GM23338 (cell line): ENCODE measurements around the gene BIRC6. TPM values are rescaled to one million over a fixed set of nuclear protein-coding genes. Genes with fewer than 3 reads are reported as not detected.
"Not testable (repeated sequence)": the region's sequence is repeated elsewhere in the genome, so short reads cannot be mapped to it uniquely, and the experiment has no call there.

ENCODE experiments used
- ATAC-seq: fragments of 200-7000 bp; cut with Tn5 transposase; 3 replicates; pipeline ENCODE4 v1.9.1; 2020
- DNase-seq: peaks from one replicate; pipeline ENCODE4 v3.0.0-alpha.2; 2015; ENCODE audit warnings: low spot score
- H2AFZ ChIP-seq: fragments of 200-600 bp; sonication (generic); 2 replicates; pipeline ENCODE4 v1.8.0; 2016; ENCODE audit warnings: antibody characterized with exemption, mild to moderate bottlenecking, moderate library complexity
- H3F3A ChIP-seq: fragments of 200-600 bp; sonication (generic); replicated peaks from 2 replicates; pipeline ENCODE4 v1.8.0; 2017; ENCODE audit warnings: antibody characterized with exemption, mixed run types, low read depth
- H3K27ac ChIP-seq: fragments of 200-600 bp; sonication (generic); 2 replicates; pipeline ENCODE4 v1.6.1; 2016; ENCODE audit warnings: low read depth
- H3K27me3 ChIP-seq: fragments of 200-600 bp; sonication (generic); 2 replicates; pipeline ENCODE4 v1.8.0; 2016; ENCODE audit warnings: mild to moderate bottlenecking, mixed run types, moderate library complexity; ENCODE audit not compliant: insufficient read depth
- H3K36me3 ChIP-seq: fragments of 200-600 bp; sonication (generic); 2 replicates; pipeline ENCODE4 v1.8.0; 2016; ENCODE audit warnings: mild to moderate bottlenecking; ENCODE audit not compliant: insufficient read depth
- H3K4me1 ChIP-seq: fragments of 200-600 bp; sonication (generic); 2 replicates; pipeline ENCODE4 v1.8.0; 2016; ENCODE audit warnings: mild to moderate bottlenecking, moderate library complexity; ENCODE audit not compliant: insufficient read depth
- H3K4me2 ChIP-seq: fragments of 200-600 bp; sonication (generic); 2 replicates; pipeline ENCODE4 v1.7.1; 2017; ENCODE audit warnings: mixed run types
- H3K4me3 ChIP-seq: fragments of 200-600 bp; sonication (generic); 2 replicates; pipeline ENCODE4 v1.6.1; 2016; ENCODE audit warnings: mixed run types
- H3K79me2 ChIP-seq: fragments of 200-600 bp; sonication (generic); replicated peaks from 2 replicates; pipeline ENCODE4 v1.8.0; 2017; ENCODE audit warnings: mild to moderate bottlenecking; ENCODE audit not compliant: insufficient read depth
- H3K9me2 ChIP-seq: fragments of 200-600 bp; sonication (generic); 2 replicates; pipeline ENCODE4 v1.8.0; 2017; ENCODE audit not compliant: insufficient read depth
- H4K20me1 ChIP-seq: fragments of 200-600 bp; sonication (generic); replicated peaks from 2 replicates; pipeline ENCODE4 v1.8.0; 2017; ENCODE audit warnings: mild to moderate bottlenecking; ENCODE audit not compliant: insufficient read depth
- H3K27ac Mint-ChIP-seq: 2 replicates; pipeline ENCODE4 v1.8.0; 2020; ENCODE audit warnings: inconsistent platforms, mild to moderate bottlenecking, moderate library complexity, mixed read lengths
- H3K27me3 Mint-ChIP-seq: 3 replicates; pipeline ENCODE4 v1.8.0; 2022; ENCODE audit warnings: low read depth, mild to moderate bottlenecking, moderate library complexity, mixed read lengths, inconsistent platforms; ENCODE audit not compliant: insufficient read depth, poor library complexity
- H3K36me3 Mint-ChIP-seq: 3 replicates; pipeline ENCODE4 v1.8.0; 2021; ENCODE audit warnings: low read depth, mild to moderate bottlenecking, inconsistent platforms, moderate library complexity, mixed read lengths
- H3K4me1 Mint-ChIP-seq: 3 replicates; pipeline ENCODE4 v1.8.0; 2020; ENCODE audit warnings: mild to moderate bottlenecking, inconsistent platforms, mixed read lengths
- H3K4me3 Mint-ChIP-seq: 3 replicates; pipeline ENCODE4 v1.8.0; 2021; ENCODE audit warnings: moderate library complexity, mild to moderate bottlenecking, inconsistent platforms, mixed read lengths
- H3K9me3 Mint-ChIP-seq: 3 replicates; pipeline ENCODE4 v1.8.0; 2020; ENCODE audit warnings: moderate library complexity, mild to moderate bottlenecking, inconsistent platforms, mixed read lengths
- CREB1 ChIP-seq: fragments of 250-450 bp; sonication (Bioruptor Pico); IDR thresholded peaks from 2 replicates; pipeline ENCODE4 v1.5.0; 2020; ENCODE audit warnings: low read depth, mild to moderate bottlenecking, moderate library complexity
- CTCF ChIP-seq, 2 experiments: fragments of 200-600 bp in 1 of 2; sonication (generic) in 1 of 2; conservative IDR thresholded peaks; 2 replicates each; pipeline versions ENCODE4 v1.5.1 to v1.6.1; 2016 to 2017; ENCODE audit warnings: antibody characterized with exemption in 2 of 2, low read depth in 2 of 2, mild to moderate bottlenecking in 2 of 2, moderate library complexity in 1 of 2
- ETS1 ChIP-seq: IDR thresholded peaks from 2 replicates; pipeline ENCODE4 v1.6.1; 2016; ENCODE audit warnings: antibody characterized with exemption
- EZH2 ChIP-seq: fragments of 200-600 bp; sonication (generic); IDR thresholded peaks from one replicate; pipeline ENCODE4 v1.8.0; 2017; ENCODE audit warnings: antibody characterized with exemption, mild to moderate bottlenecking, low read depth; ENCODE audit not compliant: unreplicated experiment
- EZH2phosphoT487 ChIP-seq: fragments of 200-600 bp; sonication (generic); IDR thresholded peaks from one replicate; pipeline ENCODE4 v1.8.1; 2018; ENCODE audit warnings: antibody characterized with exemption; ENCODE audit not compliant: unreplicated experiment
- JUNB ChIP-seq: IDR thresholded peaks from one replicate; pipeline ENCODE4 v1.6.1; 2016; ENCODE audit warnings: antibody characterized with exemption; ENCODE audit not compliant: unreplicated experiment
- NANOG ChIP-seq: IDR thresholded peaks from 2 replicates; pipeline ENCODE4 v1.6.1; 2016; ENCODE audit warnings: antibody characterized with exemption, borderline replicate concordance
- POLR2AphosphoS5 ChIP-seq: IDR thresholded peaks from 2 replicates; pipeline ENCODE4 v1.6.1; 2016; ENCODE audit warnings: antibody characterized with exemption, low read depth
- REST ChIP-seq: IDR thresholded peaks from one replicate; pipeline ENCODE4 v1.6.1; 2018; ENCODE audit warnings: antibody characterized with exemption; ENCODE audit not compliant: unreplicated experiment
- STAT1 ChIP-seq: IDR thresholded peaks from one replicate; pipeline ENCODE4 v1.6.1; 2016; ENCODE audit warnings: antibody characterized with exemption; ENCODE audit not compliant: unreplicated experiment
- ZNF114 ChIP-seq: fragments of 250-450 bp; sonication (Bioruptor Pico); IDR thresholded peaks from 2 replicates; pipeline ENCODE4 v1.5.0; 2020; ENCODE audit warnings: mild to moderate bottlenecking, moderate library complexity
- ZNF331 ChIP-seq: fragments of 250-450 bp; sonication (Bioruptor Pico); IDR thresholded peaks from 2 replicates; pipeline ENCODE4 v1.5.0; 2020; ENCODE audit warnings: low read depth, mild to moderate bottlenecking, moderate library complexity
- polyA plus RNA-seq: library from polyadenylated mRNA; unstranded; fragments of >200 nt; fragmentation: Nextera tagmentation; extraction: Ambion mirVana; gene quantifications from 2 replicates; pipeline ENCODE4 v1.2.1, GENCODE V29; 2016
- total RNA-seq: library from RNA; depleted of rRNA; stranded (reverse); fragments of >200 nt; shearing (Covaris generic); gene quantifications from 2 replicates; pipeline ENCODE4 v1.2.3, GENCODE V29; 2014

Gene BIRC6
- total and polyA plus RNA-seq, 2 experiments from 2014 or later = 85.8 to 131 TPM

- H3K4me2 ChIP-seq, H3K27ac ChIP-seq, H2AFZ ChIP-seq, H3K4me3 ChIP-seq, H3K27me3 ChIP-seq, ATAC-seq, H3K4me3 Mint-ChIP-seq, DNase-seq, H3K27ac Mint-ChIP-seq, H3F3A ChIP-seq, H3K9me2 ChIP-seq, H3K9me3 Mint-ChIP-seq, H3K27me3 Mint-ChIP-seq, H3K36me3 ChIP-seq: not testable (repeated sequence)
- Histone ChIP-seq H4K20me1 (peaks cover 17% of the 10 kb centered on the region), H3K79me2 (peaks cover 100% of the 10 kb centered on the region), H3K4me1 (peaks cover 15% of the 10 kb centered on the region; the same call in 1 of the 2 replicates)
- peaks cover 32% of the 10 kb centered on the region for H3K36me3 Mint-ChIP-seq
- H3K4me1 Mint-ChIP-seq = peaks cover 30% of the 10 kb centered on the region
Measured at GRCh38 chr2:32362997-32363396, 6.2 kb downstream of the BIRC6 start.

- H3K27ac Mint-ChIP-seq = peak overlapping the region; percentile 30; the same call in 1 of the 2 replicates
- H3K4me1 Mint-ChIP-seq = peaks cover 24% of the 10 kb centered on the region
- no peaks in the 10 kb centered on the region for H3K27me3 ChIP-seq
- no peak overlapping the region for H3K4me2 ChIP-seq
- H3K79me2 ChIP-seq = peaks cover 100% of the 10 kb centered on the region
- H3K27ac ChIP-seq = no peak overlapping the region
- DNase-seq = no peak
- no peak overlapping the region for H3K4me3 ChIP-seq
- peaks cover 26% of the 10 kb centered on the region for H3K36me3 Mint-ChIP-seq
- no peak overlapping the region for H2AFZ ChIP-seq
- peaks cover 4% of the 10 kb centered on the region; the same call in 2 of the 3 replicates for H3K9me3 Mint-ChIP-seq
- peaks cover 23% of the 10 kb centered on the region for H4K20me1 ChIP-seq
- 0 out of 2 replicates have a peak, but pooled peaks cover 4% of the 10 kb centered on the region for H3K36me3 ChIP-seq
- peaks cover 11% of the 10 kb centered on the region; the same call in 1 of the 2 replicates for H3K4me1 ChIP-seq
- no peak overlapping the region for H3K4me3 Mint-ChIP-seq
- H3K9me2 ChIP-seq = no peaks in the 10 kb centered on the region
- H3F3A ChIP-seq = no peaks in the 10 kb centered on the region
- no peak for ATAC-seq
- peaks cover 3% of the 10 kb centered on the region for H3K27me3 Mint-ChIP-seq
- TF ChIP-seq REST (no peak), STAT1 (no peak), ZNF114 (no peak), POLR2AphosphoS5 (no peak), CTCF (conservative IDR thresholded peaks at IDR 0.05; ENCODE audit: low read depth in 2 of 2) (no peak), ETS1 (no peak), JUNB (no peak), EZH2 (no peak), NANOG (no peak), EZH2phosphoT487 (no peak), CREB1 (CRISPR knock-in tag) (no peak), ZNF331 (CRISPR knock-in tag) (no peak)
Measured at GRCh38 chr2:32363597-32363996, 6.8 kb downstream of the BIRC6 start.
